GM12891 (cell line): ENCODE results near the gene CSMD2.

Experiments
- POLR2AphosphoS5 ChIP-seq: IDR thresholded peaks from 2 replicates; pipeline ENCODE4 v1.6.1; 2011; ENCODE audit warnings: low read depth, low read length, control low read depth
- SPI1 ChIP-seq: IDR thresholded peaks from 2 replicates; pipeline ENCODE4 v1.6.1; 2011; ENCODE audit warnings: low read depth, low read length, control low read depth

- TF ChIP-seq SPI1 (no peak), POLR2AphosphoS5 (no peak)
These were observed 373.8 kb downstream of the CSMD2 start for GRCh38 chr1:33791251-33791650.
